Neuronal stem cell (in vitro differentiated cells): ENCODE measurements around the gene TMEM233.
A peak's percentile ranks its signal among the peaks of the same experiment; 100 is the strongest.
"Not testable (repeated sequence)": the region's sequence is repeated elsewhere in the genome, so short reads cannot be mapped to it uniquely, and the experiment has no call there.

Experiments
- DNase-seq: peaks from one replicate; pipeline ENCODE4 v3.0.0-alpha.2; 2013; ENCODE audit warnings: low spot score
- H2AFZ ChIP-seq: one replicate; pipeline ENCODE4 v1.6.1; 2013; ENCODE audit warnings: mild to moderate bottlenecking, low read length, inconsistent platforms
- H2AK5ac ChIP-seq: 2 replicates; pipeline ENCODE4 v1.6.1; 2013; ENCODE audit warnings: low read depth, mild to moderate bottlenecking, inconsistent platforms, low read length, moderate library complexity, mixed read lengths
- H2BK120ac ChIP-seq: 2 replicates; pipeline ENCODE4 v1.6.1; 2013; ENCODE audit warnings: low read depth, mild to moderate bottlenecking, inconsistent platforms, low read length, moderate library complexity, mixed read lengths
- H2BK12ac ChIP-seq: one replicate; pipeline ENCODE4 v1.6.1; 2013; ENCODE audit warnings: low read length, inconsistent platforms
- H2BK15ac ChIP-seq: 2 replicates; pipeline ENCODE4 v1.6.1; 2013; ENCODE audit warnings: mild to moderate bottlenecking, low read length, inconsistent platforms, mixed read lengths
- H2BK5ac ChIP-seq: one replicate; pipeline ENCODE4 v1.6.1; 2013; ENCODE audit warnings: inconsistent platforms, mild to moderate bottlenecking, low read length, moderate library complexity
- H3K14ac ChIP-seq: one replicate; pipeline ENCODE4 v1.6.1; 2013; ENCODE audit warnings: low read length, inconsistent platforms
- H3K18ac ChIP-seq: 2 replicates; pipeline ENCODE4 v1.6.1; 2013; ENCODE audit warnings: low read length, inconsistent platforms
- H3K23ac ChIP-seq: 2 replicates; pipeline ENCODE4 v1.6.1; 2013; ENCODE audit warnings: low read depth, mild to moderate bottlenecking, mixed read lengths, low read length, inconsistent platforms; ENCODE audit not compliant: poor library complexity
- H3K27ac ChIP-seq: replicated peaks from 3 replicates; pipeline ENCODE4 v1.5.1; 2013; ENCODE audit warnings: low read length, inconsistent platforms
- H3K27me3 ChIP-seq, 3 experiments: 2 replicates each; pipeline ENCODE4 v1.6.1; 2013; ENCODE audit warnings: low read length in 3 of 3, mild to moderate bottlenecking in 2 of 3, inconsistent platforms in 1 of 3, low read depth in 1 of 3, mixed read lengths in 1 of 3, moderate library complexity in 1 of 3; ENCODE audit not compliant: control insufficient read depth in 3 of 3, insufficient read depth in 3 of 3
- H3K36me3 ChIP-seq, 2 donors: replicated peaks in 1 of 2; 2 replicates each; pipeline ENCODE4 v1.6.1; 2013; ENCODE audit warnings: low read length in 2 of 2; ENCODE audit not compliant: control insufficient read depth in 2 of 2, insufficient read depth in 2 of 2
- H3K4ac ChIP-seq: 2 replicates; pipeline ENCODE4 v1.6.1; 2013; ENCODE audit warnings: inconsistent platforms, mild to moderate bottlenecking, low read length, moderate library complexity
- H3K4me1 ChIP-seq, 2 donors: 1 replicate in 1 of 2; 2 replicates in 1 of 2; pipeline ENCODE4 v1.6.1; 2013; ENCODE audit warnings: low read length in 2 of 2, low read depth in 1 of 2; ENCODE audit not compliant: control insufficient read depth in 2 of 2, insufficient read depth in 1 of 2
- H3K4me2 ChIP-seq: one replicate; pipeline ENCODE4 v1.6.1; 2013; ENCODE audit warnings: mild to moderate bottlenecking, low read length, inconsistent platforms; ENCODE audit not compliant: insufficient read depth, poor library complexity, severe bottlenecking
- H3K4me3 ChIP-seq, 2 donors: 2 replicates each; pipeline ENCODE4 v1.5.1; 2013; ENCODE audit warnings: low read length in 2 of 2, mild to moderate bottlenecking in 2 of 2, inconsistent platforms in 1 of 2, moderate library complexity in 1 of 2
- H3K79me1 ChIP-seq: one replicate; pipeline ENCODE4 v1.6.1; 2013; ENCODE audit warnings: low read depth, mild to moderate bottlenecking, inconsistent platforms, low read length, moderate library complexity
- H3K9ac ChIP-seq: one replicate; pipeline ENCODE4 v1.6.1; 2013; ENCODE audit warnings: mild to moderate bottlenecking, low read depth, low read length, inconsistent platforms; ENCODE audit not compliant: poor library complexity
- H3K9me3 ChIP-seq, 2 donors: replicated peaks in 1 of 2; 2 replicates each; pipeline versions ENCODE3 to v1.6.1; 2013; ENCODE audit warnings: low read length in 2 of 2, mild to moderate bottlenecking in 2 of 2, inconsistent platforms in 1 of 2, low read depth in 1 of 2, mixed read lengths in 1 of 2, moderate library complexity in 1 of 2; ENCODE audit not compliant: control insufficient read depth in 2 of 2, insufficient read depth in 1 of 2
- H4K8ac ChIP-seq: one replicate; pipeline ENCODE4 v1.6.1; 2013; ENCODE audit warnings: low read depth, mild to moderate bottlenecking, inconsistent platforms, low read length, moderate library complexity
- H4K91ac ChIP-seq: one replicate; pipeline ENCODE4 v1.6.1; 2013; ENCODE audit warnings: low read length, low read depth, mild to moderate bottlenecking, inconsistent platforms; ENCODE audit not compliant: poor library complexity
- WGBS, 2 donors: extraction: QIAGEN DNeasy Blood & Tissue Kit; methylation state at CpG; one replicate each; pipeline ENCODE4 v1.1.7; 2013; ENCODE audit warnings: missing lambda C conversion rate in 2 of 2, mixed read lengths in 1 of 2; ENCODE audit not compliant: insufficient read length in 2 of 2, insufficient replicate concordance in 1 of 2; ENCODE audit errors: extremely low coverage in 2 of 2; 5-methylcytosine and 5-hydroxymethylcytosine counted together

The TMEM233 gene

DNA sequence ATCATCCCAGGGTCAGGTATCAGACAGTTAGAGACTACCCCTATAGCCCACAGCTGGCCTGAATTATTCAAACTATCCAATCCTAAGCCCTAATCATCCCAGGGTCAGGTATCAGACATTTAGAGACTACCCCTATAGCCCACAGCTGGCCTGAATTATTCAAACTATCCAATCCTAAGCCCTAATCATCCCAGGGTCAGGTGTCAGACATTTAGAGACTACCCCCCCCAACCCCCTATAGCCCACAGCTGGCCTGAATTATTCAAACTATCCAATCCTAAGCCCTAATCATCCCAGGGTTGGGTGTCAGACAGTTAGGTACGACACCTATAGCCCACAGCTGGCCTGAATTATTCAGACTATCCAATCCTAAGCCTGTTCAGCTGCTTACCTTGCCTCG, 63.4 kb downstream of the TMEM233 start:
- H3K9me3 ChIP-seq, H3K4me1 ChIP-seq, H3K4ac ChIP-seq, H3K9ac ChIP-seq, H2AK5ac ChIP-seq, H4K91ac ChIP-seq, H3K23ac ChIP-seq, H2AFZ ChIP-seq, H3K36me3 ChIP-seq, DNase-seq, H3K79me1 ChIP-seq, H3K14ac ChIP-seq, H2BK15ac ChIP-seq, H3K4me3 ChIP-seq, H2BK12ac ChIP-seq, H3K18ac ChIP-seq, H3K27ac ChIP-seq, H4K8ac ChIP-seq, H2BK5ac ChIP-seq, H3K4me2 ChIP-seq, H3K27me3 ChIP-seq, H2BK120ac ChIP-seq: not testable (repeated sequence)
- WGBS, 2 donors: no CpG with 5 or more reads among the region's 2 CpGs

DNA sequence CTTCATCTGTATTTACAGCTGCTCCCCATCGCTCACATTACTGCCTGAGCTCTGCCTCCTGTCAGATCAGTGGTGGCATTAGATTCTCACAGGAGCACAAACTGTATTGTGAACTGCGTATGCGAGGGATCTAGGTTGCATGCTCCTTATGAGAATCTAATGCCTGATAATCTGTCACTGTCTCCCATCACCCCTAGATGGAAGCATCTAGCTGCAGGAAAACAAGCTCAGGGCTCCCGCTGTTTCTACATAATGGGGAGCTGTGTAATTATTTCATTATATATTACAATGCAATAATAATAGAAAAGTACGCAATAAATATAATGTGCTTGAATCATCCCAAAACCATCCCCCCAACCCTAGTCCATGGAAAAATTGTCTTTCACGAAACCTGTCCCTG, 64.6 kb downstream of the TMEM233 start:
- not testable (repeated sequence) for H4K8ac ChIP-seq, H2BK12ac ChIP-seq, H4K91ac ChIP-seq, H3K27me3 ChIP-seq, H2BK15ac ChIP-seq, H3K9me3 ChIP-seq, H3K14ac ChIP-seq, H2BK5ac ChIP-seq, H2AFZ ChIP-seq, H3K36me3 ChIP-seq, H3K23ac ChIP-seq, H3K4me3 ChIP-seq, H3K4me2 ChIP-seq, H2BK120ac ChIP-seq, H3K4ac ChIP-seq, H3K79me1 ChIP-seq, DNase-seq, H3K27ac ChIP-seq, H3K9ac ChIP-seq, H2AK5ac ChIP-seq, H3K4me1 ChIP-seq
- peak overlapping the region; percentile 80 for H3K18ac ChIP-seq
- no CpG with 5 or more reads among the region's 6 CpGs for WGBS, 2 donors

DNA sequence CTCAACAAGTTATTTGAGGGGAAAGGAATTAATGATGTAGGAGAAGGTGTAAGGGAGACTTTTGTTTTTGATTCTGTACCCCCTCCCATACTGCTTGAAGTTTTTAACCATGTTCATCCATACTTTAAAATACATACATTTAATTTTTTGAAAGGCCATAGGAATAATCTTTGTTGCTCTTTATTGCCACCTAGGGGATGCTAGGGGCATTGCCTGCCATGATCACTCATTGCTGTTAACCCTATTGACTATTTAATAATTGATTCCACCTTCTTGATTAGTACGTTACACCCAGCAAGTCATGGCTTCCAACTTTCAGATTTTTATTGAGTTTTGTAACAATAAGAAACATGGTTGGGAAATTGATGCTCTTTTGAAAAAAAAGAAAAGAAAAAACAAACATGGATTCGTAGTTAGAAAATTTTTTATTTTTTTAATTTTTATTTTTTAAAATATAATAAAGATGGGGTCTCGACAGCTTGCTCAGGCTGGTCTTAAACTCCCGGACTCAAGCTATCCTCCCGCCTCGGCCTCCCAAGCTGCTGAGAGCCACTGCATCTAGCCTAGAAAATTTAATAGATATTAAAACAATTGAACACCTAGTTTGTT, 65.8 kb downstream of the TMEM233 start:
- H3K27ac ChIP-seq: no peak overlapping the region
- H2AK5ac ChIP-seq: no peak overlapping the region
- no peak overlapping the region for H3K23ac ChIP-seq
- no peaks in the 10 kb centered on the region for H3K79me1 ChIP-seq
- H3K4me1 ChIP-seq: no peaks in the 10 kb centered on the region
- H4K8ac ChIP-seq: no peak overlapping the region
- no peak overlapping the region for H2BK15ac ChIP-seq
- H2BK5ac ChIP-seq: no peak overlapping the region
- H2BK120ac ChIP-seq: no peak overlapping the region
- H3K36me3 ChIP-seq: no peaks in the 10 kb centered on the region
- no peak overlapping the region for H2BK12ac ChIP-seq
- no CpG with 5 or more reads among the region's 6 CpGs for WGBS, 2 donors
- H3K4ac ChIP-seq: no peak overlapping the region
- H3K18ac ChIP-seq: no peak overlapping the region
- H4K91ac ChIP-seq: no peak overlapping the region
- H3K9ac ChIP-seq: no peak overlapping the region
- no peak overlapping the region for H3K4me3 ChIP-seq
- peak; percentile 35 for DNase-seq
- H3K27me3 ChIP-seq: no peaks in the 10 kb centered on the region
- no peak overlapping the region for H2AFZ ChIP-seq
- no peak overlapping the region for H3K14ac ChIP-seq
- H3K4me2 ChIP-seq: no peak overlapping the region
- H3K9me3 ChIP-seq: peaks cover 0 to 1% of the 10 kb centered on the region in 2 donors

DNA sequence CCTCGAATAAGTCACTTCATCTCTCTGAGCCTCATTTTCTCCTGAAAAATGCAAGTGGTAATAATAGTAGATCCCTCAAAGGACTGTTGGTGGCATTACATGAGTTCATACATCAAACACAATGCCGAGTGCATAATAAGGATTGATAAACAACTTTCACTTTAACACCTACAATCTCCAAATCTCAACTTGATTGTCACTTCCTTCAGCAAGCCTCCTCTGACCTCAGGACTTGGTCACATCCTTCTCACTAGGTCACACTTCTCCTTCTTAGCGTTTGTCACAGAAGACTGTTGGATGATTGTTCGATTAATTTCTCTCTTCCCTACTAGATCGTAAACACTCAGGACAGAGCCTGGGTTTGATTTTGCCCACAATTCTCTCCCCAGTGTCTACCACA, 66.5 kb downstream of the TMEM233 start:
- H4K91ac ChIP-seq: no peak overlapping the region
- no peak overlapping the region for H3K18ac ChIP-seq
- no peak overlapping the region for H2BK5ac ChIP-seq
- H3K36me3 ChIP-seq: no peaks in the 10 kb centered on the region
- H3K27ac ChIP-seq: no peak overlapping the region
- H3K9me3 ChIP-seq: no peaks in the 10 kb centered on the region
- DNase-seq: no peak
- H4K8ac ChIP-seq: no peak overlapping the region
- H3K4me3 ChIP-seq: no peak overlapping the region
- no peaks in the 10 kb centered on the region for H3K4me1 ChIP-seq
- H2BK120ac ChIP-seq: no peak overlapping the region
- no peak overlapping the region for H3K4ac ChIP-seq
- H3K4me2 ChIP-seq: no peak overlapping the region
- no peaks in the 10 kb centered on the region for H3K79me1 ChIP-seq
- no peak overlapping the region for H3K14ac ChIP-seq
- no peak overlapping the region for H3K23ac ChIP-seq
- H2BK15ac ChIP-seq: no peak overlapping the region
- no peak overlapping the region for H2AK5ac ChIP-seq
- no peak overlapping the region for H2BK12ac ChIP-seq
- no peaks in the 10 kb centered on the region for H3K27me3 ChIP-seq
- no peak overlapping the region for H3K9ac ChIP-seq
- H2AFZ ChIP-seq: no peak overlapping the region
- WGBS, 2 donors: no CpG with 5 or more reads among the region's 5 CpGs
